CD14-positive monocyte (primary cell): Measurements from ENCODE around the gene LST1. TPM values are rescaled to one million over a fixed set of nuclear protein-coding genes. Genes with fewer than 3 reads are reported as not detected.

Experiments
- DNase-seq, 3 donors: peaks; one replicate each; pipeline ENCODE4 v3.0.0-alpha.2; 2011 to 2022
- H2AFZ ChIP-seq: 2 replicates; pipeline ENCODE4 v1.6.0; 2012; ENCODE audit warnings: mild to moderate bottlenecking, low read depth, low read length, inconsistent platforms; ENCODE audit not compliant: insufficient read depth, poor library complexity, severe bottlenecking
- H3K27ac ChIP-seq, 2 donors: 1 replicate in 1 of 2; 2 replicates in 1 of 2; pipeline ENCODE4 v1.5.1; 2012 to 2013; ENCODE audit warnings: low read length in 2 of 2, control low read depth in 1 of 2, inconsistent platforms in 1 of 2, low read depth in 1 of 2, mild to moderate bottlenecking in 1 of 2
- H3K27me3 ChIP-seq, 2 donors: one replicate each; pipeline versions ENCODE4 v1.6.0 to v1.6.1; 2011 to 2013; ENCODE audit warnings: low read length in 2 of 2; ENCODE audit not compliant: control insufficient read depth in 2 of 2, insufficient read depth in 2 of 2
- H3K36me3 ChIP-seq, 2 donors: replicated peaks in 1 of 2; 1 replicate in 1 of 2; 2 replicates in 1 of 2; pipeline versions ENCODE4 v1.5.1 to v1.6.1; 2012 to 2013; ENCODE audit warnings: low read length in 2 of 2, control low read depth in 1 of 2, inconsistent platforms in 1 of 2, mild to moderate bottlenecking in 1 of 2; ENCODE audit not compliant: insufficient read depth in 2 of 2, control insufficient read depth in 1 of 2
- H3K4me1 ChIP-seq, 2 donors: 1 replicate in 1 of 2; 2 replicates in 1 of 2; pipeline versions ENCODE4 v1.5.1 to v1.6.1; 2012 to 2013; ENCODE audit warnings: low read length in 2 of 2, control low read depth in 1 of 2, inconsistent platforms in 1 of 2, mild to moderate bottlenecking in 1 of 2, moderate library complexity in 1 of 2; ENCODE audit not compliant: insufficient read depth in 2 of 2, control insufficient read depth in 1 of 2
- H3K4me2 ChIP-seq: replicated peaks from 2 replicates; pipeline ENCODE3; 2012; ENCODE audit warnings: low read length, moderate library complexity, mild to moderate bottlenecking; ENCODE audit not compliant: poor library complexity, severe bottlenecking; ENCODE audit errors: extremely low read depth
- H3K4me3 ChIP-seq, 3 experiments: fragments of 200-600 bp in 1 of 3; sonication (generic) in 1 of 3; replicated peaks in 1 of 3; 1 replicate in 2 of 3; 2 replicates in 1 of 3; pipeline ENCODE4 v1.5.1; 2011 to 2013; ENCODE audit warnings: low read length in 3 of 3, mild to moderate bottlenecking in 3 of 3, control low read depth in 2 of 3, low read depth in 2 of 3, inconsistent platforms in 1 of 3, moderate library complexity in 1 of 3
- H3K79me2 ChIP-seq: 2 replicates; pipeline ENCODE4 v1.6.0; 2012; ENCODE audit warnings: mild to moderate bottlenecking, control low read depth, inconsistent platforms, low read length, moderate library complexity; ENCODE audit not compliant: insufficient read depth
- H3K9ac ChIP-seq: 2 replicates; pipeline ENCODE4 v1.6.0; 2017; ENCODE audit warnings: low read length, mild to moderate bottlenecking; ENCODE audit not compliant: insufficient read depth, poor library complexity, severe bottlenecking
- H3K9me3 ChIP-seq, 2 donors: replicated peaks in 1 of 2; 1 replicate in 1 of 2; 2 replicates in 1 of 2; pipeline versions ENCODE4 v1.5.1 to v1.6.1; 2012 to 2013; ENCODE audit warnings: low read length in 2 of 2, control low read depth in 1 of 2; ENCODE audit not compliant: control insufficient read depth in 1 of 2, insufficient read depth in 1 of 2
- H4K20me1 ChIP-seq: 2 replicates; pipeline ENCODE4 v1.6.0; 2012; ENCODE audit warnings: mild to moderate bottlenecking, low read length, control low read depth, moderate library complexity; ENCODE audit not compliant: insufficient read depth
- H3K27ac Mint-ChIP-seq, 7 donors: one replicate each; pipeline ENCODE4 v1.8.0; 2020; ENCODE audit warnings: mild to moderate bottlenecking in 7 of 7, mixed read lengths in 7 of 7, moderate library complexity in 6 of 7, inconsistent platforms in 2 of 7
- H3K27me3 Mint-ChIP-seq, 3 donors: one replicate each; pipeline ENCODE4 v1.8.0; 2021 to 2022; ENCODE audit warnings: low read depth in 3 of 3, mild to moderate bottlenecking in 3 of 3, mixed read lengths in 3 of 3, moderate library complexity in 3 of 3, inconsistent platforms in 1 of 3
- H3K36me3 Mint-ChIP-seq, 2 donors: one replicate each; pipeline ENCODE4 v1.8.0; 2020; ENCODE audit warnings: mixed read lengths in 2 of 2, inconsistent platforms in 1 of 2, mild to moderate bottlenecking in 1 of 2
- H3K4me1 Mint-ChIP-seq: one replicate; pipeline ENCODE4 v1.8.0; 2020; ENCODE audit warnings: mild to moderate bottlenecking, mixed read lengths
- H3K4me3 Mint-ChIP-seq, 2 donors: one replicate each; pipeline ENCODE4 v1.8.0; 2020; ENCODE audit warnings: mild to moderate bottlenecking in 2 of 2, mixed read lengths in 2 of 2, moderate library complexity in 1 of 2
- H3K9me3 Mint-ChIP-seq, 7 donors: one replicate each; pipeline ENCODE4 v1.8.0; 2020 to 2022; ENCODE audit warnings: mixed read lengths in 7 of 7, mild to moderate bottlenecking in 6 of 7, moderate library complexity in 6 of 7, inconsistent platforms in 2 of 7
- CTCF ChIP-seq: fragments of 200-600 bp; IDR thresholded peaks from one replicate; pipeline ENCODE4 v1.8.0; 2022; ENCODE audit warnings: antibody characterized with exemption, mild to moderate bottlenecking
- WGBS: methylation state at CpG from one replicate; pipeline ENCODE4 v1.1.5; 2013; ENCODE audit warnings: missing lambda C conversion rate; ENCODE audit not compliant: insufficient coverage; 5-methylcytosine and 5-hydroxymethylcytosine counted together
- intact Hi-C, 2 donors: fragments of 100-400 bp; cut with micrococcal nuclease; formaldehyde crosslinking; loops; one replicate each; pipeline versions ENCODE4 v1.15.0 to v1.15.1; 2023
- polyA plus RNA-seq, 3 donors: library from polyadenylated mRNA; depleted of rRNA in 1 of 3; unstranded in 2 of 3; stranded (reverse) in 1 of 3; fragments of 300-500 nt in 2 of 3; fragments of >200 nt in 1 of 3; fragmentation: Illumina TruSeq in 2 of 3; gene quantifications; 1 replicate in 2 of 3; 2 replicates in 1 of 3; pipeline ENCODE4 v1.2.3, GENCODE V29; 2012 to 2021

The LST1 gene
- polyA plus RNA-seq, 3 donors = 1,103 to 1,584 (median 1,202) TPM

GRCh38 chr6:31620586-31621319, 34.7 kb downstream of the LST1 start, which contains the start of gene PRRC2A:
Gene PRRC2A (plus strand): TSS chr6:31620715. CDS start chr6:31622790, 2,075 bp downstream.
- Mint-ChIP-seq H3K9me3 (no peaks in the 10 kb centered on the region), H3K27me3 (peaks cover 0 to 1% (median 0%) of the 10 kb centered on the region in 3 donors), H3K27ac (peak within 1 kb of the TSS; percentile 98 to 100 (median 100)), H3K4me3 (peak within 1 kb of the TSS; percentile 89 to 96), H3K4me1 (peaks cover 52% of the 10 kb centered on the region), H3K36me3 (peaks cover 36 to 52% of the 10 kb centered on the region in 2 donors)
- Histone ChIP-seq H3K27ac (peak within 1 kb of the TSS; percentile 95 to 99), H3K79me2 (peaks cover 88% of the 10 kb centered on the region), H3K9ac (peak within 1 kb of the TSS; percentile 93), H2AFZ (peak within 1 kb of the TSS; percentile 76), H3K4me1 (peaks cover 48 to 55% of the 10 kb centered on the region in 2 donors), H3K9me3 (no peaks in the 10 kb centered on the region), H4K20me1 (peaks cover 28% of the 10 kb centered on the region), H3K4me2 (peak within 1 kb of the TSS; percentile 95), H3K4me3 (peak within 1 kb of the TSS; percentile 79 to 97 (median 87)), H3K27me3 (no peaks in the 10 kb centered on the region), H3K36me3 (peaks cover 27 to 39% of the 10 kb centered on the region in 2 donors)
- DNase-seq = peak; percentile 45 to 71 (median 58)
- intact Hi-C loops = loop anchor here (2.0 to 5.0 kb wide), 2 partner anchors 32 to 47 kb away; partner anchors contain the start of genes BAG6 (in 2 of the 2), CSNK2B (in 1 of the 2) and LY6G5B (in 1 of the 2)
- 0% methylated on average over 37 of the region's 67 CpGs for WGBS
- no peak for TF ChIP-seq CTCF

- no peaks in the 10 kb centered on the region for H3K9me3 Mint-ChIP-seq
- no peaks in the 10 kb centered on the region for H3K27me3 ChIP-seq
- peaks cover 45% of the 10 kb centered on the region for H3K4me1 Mint-ChIP-seq
- peaks cover 42 to 53% of the 10 kb centered on the region in 2 donors for H3K36me3 Mint-ChIP-seq
- no peak for DNase-seq
- H4K20me1 ChIP-seq = peaks cover 23% of the 10 kb centered on the region
- TF ChIP-seq CTCF = no peak
- H3K4me1 ChIP-seq = peaks cover 42 to 48% of the 10 kb centered on the region in 2 donors
- peaks cover 33 to 45% of the 10 kb centered on the region in 2 donors for H3K36me3 ChIP-seq
- no peaks in the 10 kb centered on the region for H3K9me3 ChIP-seq
- peak overlapping the region; percentile 95 to 99 for H3K27ac ChIP-seq
- H3K27ac Mint-ChIP-seq = peak overlapping the region; percentile 79 to 100 (median 95)
- peak overlapping the region; percentile 76 for H2AFZ ChIP-seq
- H3K4me3 Mint-ChIP-seq = peak overlapping the region; percentile 89 to 96
- peaks cover 88% of the 10 kb centered on the region for H3K79me2 ChIP-seq
- peak overlapping the region; percentile 95 for H3K4me2 ChIP-seq
- peak overlapping the region; percentile 79 to 97 (median 87) for H3K4me3 ChIP-seq
- WGBS = 27% methylated on average over 13 of the region's 15 CpGs
- intact Hi-C loops = loop anchor here (2.0 to 5.0 kb wide), 2 partner anchors 31 to 46 kb away; partner anchors contain the start of genes BAG6 (in 2 of the 2), CSNK2B (in 1 of the 2) and LY6G5B (in 1 of the 2)
- peaks cover 0 to 1% (median 0%) of the 10 kb centered on the region in 3 donors for H3K27me3 Mint-ChIP-seq
- peak overlapping the region; percentile 93 for H3K9ac ChIP-seq
Observed at GRCh38 chr6:31621320-31621939, 35.4 kb downstream of the LST1 start.
